SIG-M5 treated with dmso at 0.1 percent for 504 hours (cell line): ENCODE measurements around the gene TMEM271.
"Not testable (repeated sequence)": the region's sequence is repeated elsewhere in the genome, so short reads cannot be mapped to it uniquely, and the experiment has no call there.

ENCODE experiments used
- DNase-seq: peaks from one replicate; lab custom pipeline; 2025; ENCODE audit not compliant: unreplicated experiment; lab: John Stamatoyannopoulos, UW

TMEM271 gene

DNA sequence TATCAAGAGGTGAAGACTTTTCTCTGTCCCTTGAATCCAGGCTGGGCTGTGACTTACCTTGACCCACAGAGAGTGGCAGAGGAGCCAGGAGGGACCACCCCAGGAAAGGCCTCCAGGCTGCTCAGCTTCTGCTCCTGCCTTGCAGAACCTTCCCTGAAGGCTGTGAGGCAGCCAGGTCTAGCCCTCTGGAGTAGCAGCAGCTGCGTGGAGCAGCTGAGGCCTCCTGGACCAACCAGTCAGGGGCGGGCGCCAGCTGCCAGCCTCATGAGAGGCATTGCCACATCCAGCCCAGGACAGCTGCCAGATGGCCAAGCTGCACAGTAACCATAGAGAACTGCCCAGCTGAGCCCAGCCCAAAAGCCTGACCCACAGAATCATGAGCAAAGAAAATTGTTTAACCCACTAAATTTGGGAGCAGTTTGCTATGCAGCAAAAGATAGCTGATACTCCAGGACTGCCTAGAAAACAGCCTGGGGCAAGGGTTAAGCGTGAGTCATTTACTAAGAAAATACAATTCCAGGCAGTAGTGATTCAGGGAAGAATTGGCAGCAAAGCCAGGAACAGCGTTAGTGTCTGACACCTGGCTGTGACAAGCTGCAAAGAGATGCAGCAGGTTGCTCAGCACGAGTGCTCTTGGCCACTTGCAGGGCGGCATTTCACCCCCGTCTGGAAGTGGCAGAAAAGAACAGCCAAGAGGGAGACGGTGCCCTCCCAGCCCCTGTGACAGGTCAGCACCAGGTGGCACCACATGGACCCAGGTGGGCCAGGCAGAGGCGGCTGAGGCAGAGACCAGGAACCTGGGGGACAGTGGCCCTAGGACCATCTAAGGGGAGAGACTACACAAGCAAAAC lies 34.5 kb upstream of the TMEM271 start:
- DNase-seq, result no peak

DNA sequence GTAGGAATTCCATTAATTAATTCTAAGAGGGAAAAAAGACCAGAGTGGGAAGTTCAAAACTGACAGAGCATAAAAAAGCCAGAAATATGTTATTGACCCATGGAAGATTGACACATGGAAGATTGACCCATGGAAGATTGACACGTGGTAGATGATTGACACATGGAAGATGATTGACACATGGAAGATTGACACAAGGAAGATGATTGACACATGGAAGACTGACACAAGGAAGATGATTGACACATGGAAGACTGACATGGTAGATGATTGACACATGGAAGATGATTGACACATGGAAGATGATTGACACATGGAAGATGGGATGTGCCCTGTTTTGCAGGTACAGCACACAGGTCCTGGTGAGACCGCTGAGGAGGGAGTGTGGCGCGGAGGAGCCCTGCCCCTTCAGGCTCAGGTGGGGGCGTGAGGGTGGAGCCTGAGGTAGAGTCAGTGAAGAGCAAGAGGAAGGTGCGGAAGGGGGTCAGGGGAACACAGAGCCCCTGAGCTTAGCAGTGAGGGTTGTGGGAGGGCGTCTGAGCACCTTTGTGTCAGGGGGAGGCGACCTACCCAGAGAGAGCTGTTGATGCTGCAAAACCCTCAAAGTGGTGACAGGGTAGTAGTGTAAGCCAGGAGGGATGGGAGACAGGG lies 33.4 kb upstream of the TMEM271 start:
- no peak for DNase-seq

DNA sequence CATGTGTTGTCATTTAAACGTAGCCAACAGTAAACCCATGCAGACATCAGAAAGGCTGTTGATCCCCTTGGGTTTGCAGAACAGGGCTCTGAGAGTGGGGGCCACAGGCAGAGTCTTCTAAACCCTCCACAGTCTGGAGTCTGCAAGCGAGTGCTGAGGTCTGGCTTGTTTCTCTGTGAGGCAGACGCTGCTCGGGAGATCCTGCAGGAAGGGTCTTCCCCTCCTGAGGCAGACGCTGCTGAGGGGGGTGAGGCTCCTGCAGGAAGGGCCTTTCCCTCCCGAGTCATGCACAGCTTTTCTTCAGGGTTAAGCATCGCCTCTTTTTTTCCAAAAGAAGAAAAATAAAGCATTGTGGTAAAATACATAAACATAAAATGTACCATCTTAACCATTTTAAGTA lies 32.1 kb upstream of the TMEM271 start:
- DNase-seq, result no peak

DNA sequence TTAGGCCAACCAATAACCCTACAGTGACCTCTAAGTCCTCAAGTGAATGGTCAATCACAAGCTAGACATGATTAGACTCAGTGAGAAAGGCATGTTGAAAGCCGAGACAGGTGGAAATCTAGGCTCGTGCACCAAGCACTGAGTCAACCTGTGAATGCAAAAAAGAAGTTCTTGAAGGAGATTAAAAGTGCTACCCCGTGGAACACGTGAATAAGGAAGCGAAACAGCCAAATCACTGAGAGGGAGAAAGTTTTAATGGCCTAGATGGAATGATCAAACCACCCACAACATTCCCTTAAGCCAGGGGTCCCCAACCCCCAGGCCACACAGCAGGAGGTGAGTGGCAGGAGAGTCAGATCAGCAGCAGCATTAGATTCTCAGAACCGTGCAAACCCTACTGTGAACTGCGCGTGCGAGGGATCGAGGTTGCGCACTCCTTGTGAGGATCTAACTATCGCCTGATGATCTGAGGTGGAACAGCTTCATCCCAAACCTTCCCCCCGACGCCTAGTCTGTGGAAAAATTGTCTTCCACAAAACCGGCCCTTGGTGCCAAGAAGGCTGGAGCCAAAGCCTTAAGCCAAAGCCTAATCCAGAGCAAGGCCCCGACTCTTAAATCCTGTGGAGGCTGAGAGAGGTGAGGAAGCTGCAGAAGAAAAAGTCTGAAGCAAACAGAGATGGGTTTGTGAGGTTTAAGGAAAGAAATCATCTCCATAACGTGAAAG lies 29.8 kb upstream of the TMEM271 start:
- DNase-seq, result no peak

DNA sequence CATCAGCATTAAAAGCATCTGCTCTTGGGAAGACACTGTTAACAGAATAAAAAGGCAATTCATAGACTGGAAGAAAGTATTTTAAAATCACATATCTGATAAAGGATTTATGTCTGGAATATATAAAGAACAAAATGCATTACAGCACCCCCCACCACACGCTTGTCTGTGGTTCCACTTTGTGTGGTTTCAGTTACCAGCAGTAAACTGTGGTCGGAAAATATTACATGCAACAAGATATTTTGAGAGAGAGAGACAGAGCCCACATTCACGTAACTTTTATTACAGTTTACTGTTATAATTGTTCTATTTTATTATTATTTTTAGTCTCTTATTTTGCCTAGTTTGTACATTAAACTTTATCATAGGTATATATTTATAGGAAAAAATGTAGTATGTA lies 28.0 kb upstream of the TMEM271 start:
- DNase-seq, result no peak

DNA sequence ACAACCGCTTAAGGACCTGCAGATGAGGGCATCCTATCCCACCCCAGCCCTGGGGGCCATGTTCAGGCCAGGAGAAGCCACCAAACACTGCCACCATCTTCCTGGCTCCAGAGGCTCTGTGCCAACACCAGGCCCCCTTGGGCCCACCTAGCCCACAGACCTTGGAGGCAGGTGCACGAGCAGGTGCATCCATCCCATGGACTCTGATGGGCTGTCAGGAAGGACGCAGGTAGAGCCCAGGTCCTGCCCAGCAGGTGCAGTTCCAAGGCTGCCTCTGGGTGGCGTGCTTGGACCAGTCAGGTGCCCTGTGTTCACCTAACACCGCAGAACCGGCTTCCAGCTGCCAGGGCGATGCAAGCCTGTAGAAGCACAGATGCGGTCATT lies 26.5 kb upstream of the TMEM271 start:
- DNase-seq, result no peak

DNA sequence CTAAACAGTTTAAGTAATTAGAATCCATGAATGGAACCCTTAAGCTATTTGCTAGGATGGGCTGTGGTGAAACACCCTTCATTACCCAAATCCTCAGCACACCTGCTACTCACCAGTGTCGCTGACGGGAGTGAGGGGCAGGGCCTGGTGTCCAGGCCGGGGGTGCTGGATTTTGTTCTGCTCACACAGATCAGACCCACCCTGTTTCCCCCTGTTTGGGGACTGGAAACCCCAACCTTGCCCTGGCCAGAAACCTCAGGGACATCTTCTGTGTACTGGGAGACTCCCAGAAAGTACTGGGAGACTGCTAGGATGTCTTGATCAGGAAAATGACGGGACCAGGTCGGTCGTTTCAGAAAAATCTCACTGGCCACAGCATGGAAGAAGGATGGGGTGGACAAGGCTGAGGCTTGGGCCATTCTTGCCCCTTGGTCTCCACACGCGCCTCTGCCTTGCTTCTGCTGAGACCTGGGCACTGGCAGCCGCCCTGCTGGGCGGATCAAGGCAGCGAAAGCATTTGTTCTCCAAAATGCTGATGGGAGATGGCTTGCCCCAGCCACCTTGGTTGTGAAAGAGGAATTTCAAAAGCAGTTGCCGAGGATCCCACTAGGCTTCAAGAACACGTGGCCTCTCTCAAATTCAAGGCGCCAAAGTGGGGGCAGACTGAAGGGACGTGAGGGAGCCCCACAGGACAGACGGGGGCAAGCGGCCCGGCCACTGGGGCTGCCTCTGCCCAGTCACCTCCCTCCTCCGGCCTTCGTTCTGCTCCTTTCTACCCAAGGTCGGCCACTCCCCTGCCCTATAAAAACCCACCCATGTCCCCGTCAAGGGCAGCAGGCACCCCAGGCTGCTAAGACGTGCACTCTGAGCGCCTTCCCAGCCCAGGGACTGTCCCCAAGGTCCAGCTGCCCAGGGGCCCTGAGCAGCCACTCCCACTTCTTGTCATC lies 25.8 kb upstream of the TMEM271 start:
- DNase-seq, result no peak

DNA sequence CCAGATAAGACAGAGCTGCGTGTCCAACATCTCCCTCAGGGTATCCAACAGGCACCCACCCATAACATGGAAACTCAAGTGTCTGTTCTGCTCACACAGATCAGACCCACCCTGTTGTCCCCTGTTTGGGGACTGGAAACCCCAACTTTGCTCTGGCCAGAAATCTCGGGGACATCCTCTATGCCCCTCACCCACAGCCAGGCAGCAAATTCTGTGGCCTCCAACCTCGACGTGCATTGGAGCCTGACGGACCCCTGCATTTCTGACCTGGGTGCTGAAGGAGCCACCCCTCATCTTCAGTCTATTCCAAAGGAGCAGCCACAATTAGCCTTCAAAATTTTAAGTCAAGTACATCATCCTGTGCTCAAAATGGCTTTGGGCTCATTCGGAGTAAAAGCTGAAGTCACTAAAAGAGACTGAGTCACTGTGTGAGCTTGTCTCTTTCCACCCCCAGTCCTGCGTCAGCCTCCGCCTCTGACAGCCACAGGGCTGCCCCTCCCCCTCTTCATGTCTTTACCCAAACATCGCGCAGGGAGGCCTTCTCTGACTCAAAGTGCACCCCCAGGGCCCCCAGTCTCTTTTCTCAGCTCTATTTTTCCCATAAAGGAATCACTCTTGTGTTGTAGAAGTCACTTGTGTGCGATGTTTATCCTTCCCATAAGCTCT lies 24.9 kb upstream of the TMEM271 start:
- DNase-seq, result no peak

DNA sequence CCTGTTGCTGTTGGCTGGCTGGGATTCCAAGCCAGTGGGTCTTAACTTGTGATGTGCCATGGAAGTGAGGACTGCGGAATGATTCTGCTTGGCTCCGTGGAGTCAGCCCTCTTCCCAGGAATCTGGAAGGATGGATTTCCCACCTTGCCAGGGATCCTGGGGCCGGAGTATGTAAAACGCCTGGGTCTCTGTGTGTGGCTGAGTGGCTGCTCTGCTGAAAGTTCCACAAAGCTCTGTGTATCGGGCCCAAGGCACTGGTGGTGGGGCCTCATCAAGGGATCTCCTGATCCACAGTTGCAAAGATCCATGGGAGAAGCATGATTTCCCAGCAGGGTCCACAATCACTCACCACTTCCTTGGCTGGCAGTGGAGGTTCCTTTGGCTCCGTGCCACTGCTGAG lies 24.1 kb upstream of the TMEM271 start:
- no peak for DNase-seq

DNA sequence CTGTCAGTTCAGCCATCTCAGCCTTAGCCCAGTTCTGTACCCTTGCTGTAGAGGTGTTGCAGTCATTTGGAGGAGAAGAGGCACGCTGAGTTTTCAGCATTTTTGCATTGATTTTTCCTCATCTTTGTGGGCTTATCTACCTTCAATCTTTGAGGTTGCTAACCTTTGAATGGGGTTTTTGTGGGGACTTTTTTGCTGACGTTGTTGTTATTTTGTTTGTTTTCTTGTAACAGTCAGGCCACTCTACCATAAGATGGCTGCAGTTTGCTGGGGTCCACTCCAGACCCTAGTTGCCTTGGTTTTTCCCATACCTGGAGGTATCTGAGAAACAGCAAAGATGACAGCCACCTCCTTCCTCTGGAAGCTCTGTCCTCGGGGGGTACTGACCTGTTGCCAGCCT lies 22.8 kb upstream of the TMEM271 start:
- no peak for DNase-seq

DNA sequence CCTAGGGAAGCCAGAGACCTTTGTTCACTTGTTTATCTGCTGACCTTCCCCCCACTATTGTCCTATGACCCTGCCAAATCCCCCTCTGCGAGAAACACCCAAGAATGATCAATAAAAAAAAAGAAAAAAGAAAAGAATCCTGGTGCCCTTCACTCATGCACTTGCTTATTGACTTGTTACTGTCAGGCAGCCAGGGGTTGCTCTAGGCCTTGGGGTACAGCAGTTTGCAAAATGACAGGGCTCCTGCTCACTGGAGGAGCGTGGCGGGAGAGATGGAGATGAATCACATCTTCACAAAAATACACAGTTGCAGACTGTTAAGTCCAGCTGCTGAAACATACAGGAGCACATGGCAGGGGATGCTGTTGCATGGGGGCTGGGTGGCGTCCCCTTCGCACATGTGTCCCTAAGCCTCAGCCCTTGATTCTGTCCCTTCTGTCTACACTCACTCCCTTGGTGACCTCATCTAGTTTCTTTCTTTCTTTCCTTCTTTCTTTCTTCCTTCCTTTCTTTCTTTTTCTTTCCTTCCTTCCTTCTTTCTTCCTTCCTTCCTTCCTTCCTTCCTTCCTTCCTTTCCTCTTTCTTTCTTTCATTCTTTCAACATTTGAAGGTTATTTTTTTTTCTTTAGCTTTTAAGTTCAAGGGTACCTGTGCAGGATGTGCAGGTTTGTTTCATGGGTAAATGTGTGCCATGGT lies 16.9 kb upstream of the TMEM271 start:
- no peak for DNase-seq

DNA sequence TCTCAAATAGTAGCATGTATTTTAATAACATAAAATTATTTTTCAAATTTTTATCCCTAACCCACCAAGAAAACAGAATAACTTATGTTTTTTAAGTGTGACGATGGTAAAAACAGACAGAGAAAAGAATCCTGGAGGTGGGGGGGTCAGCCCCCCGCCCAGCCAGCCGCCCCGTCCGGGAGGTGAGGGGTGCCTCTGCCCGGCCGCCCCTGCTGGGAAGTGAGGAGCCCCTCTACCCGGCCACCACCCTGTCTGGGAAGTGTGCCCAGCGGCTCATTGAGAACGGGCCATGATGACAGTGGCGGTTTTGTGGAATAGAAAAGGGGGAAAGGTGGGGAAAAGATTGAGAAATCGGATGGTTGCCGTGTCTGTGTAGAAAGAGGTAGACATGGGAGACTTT lies 16.1 kb upstream of the TMEM271 start:
- DNase-seq, result not testable (repeated sequence)

DNA sequence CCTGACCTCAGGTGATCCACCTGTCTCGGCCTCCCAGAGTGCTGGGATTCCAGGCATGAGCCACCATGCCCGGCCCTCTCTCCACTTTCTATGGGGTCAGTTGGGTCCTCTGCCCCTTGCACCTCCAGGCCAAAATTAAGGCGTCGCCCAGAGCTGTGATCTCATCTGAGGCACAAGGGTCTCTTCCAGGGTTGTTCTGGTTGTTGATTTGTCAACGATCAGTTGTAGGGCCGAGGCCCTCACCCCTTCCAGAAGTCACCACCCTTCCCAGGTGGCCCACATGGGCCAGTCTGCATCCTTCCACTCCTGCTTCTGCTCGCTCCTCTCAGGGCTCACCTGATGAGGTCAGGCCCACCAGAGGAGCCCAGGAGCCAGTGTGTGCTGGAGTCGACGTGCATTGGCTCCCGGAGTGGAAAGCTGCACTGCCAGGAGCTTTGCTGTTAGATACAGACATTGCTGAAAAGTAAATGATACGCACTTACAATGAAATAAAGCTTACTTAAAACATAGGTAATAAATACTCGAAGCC lies 14.3 kb upstream of the TMEM271 start:
- no peak for DNase-seq

DNA sequence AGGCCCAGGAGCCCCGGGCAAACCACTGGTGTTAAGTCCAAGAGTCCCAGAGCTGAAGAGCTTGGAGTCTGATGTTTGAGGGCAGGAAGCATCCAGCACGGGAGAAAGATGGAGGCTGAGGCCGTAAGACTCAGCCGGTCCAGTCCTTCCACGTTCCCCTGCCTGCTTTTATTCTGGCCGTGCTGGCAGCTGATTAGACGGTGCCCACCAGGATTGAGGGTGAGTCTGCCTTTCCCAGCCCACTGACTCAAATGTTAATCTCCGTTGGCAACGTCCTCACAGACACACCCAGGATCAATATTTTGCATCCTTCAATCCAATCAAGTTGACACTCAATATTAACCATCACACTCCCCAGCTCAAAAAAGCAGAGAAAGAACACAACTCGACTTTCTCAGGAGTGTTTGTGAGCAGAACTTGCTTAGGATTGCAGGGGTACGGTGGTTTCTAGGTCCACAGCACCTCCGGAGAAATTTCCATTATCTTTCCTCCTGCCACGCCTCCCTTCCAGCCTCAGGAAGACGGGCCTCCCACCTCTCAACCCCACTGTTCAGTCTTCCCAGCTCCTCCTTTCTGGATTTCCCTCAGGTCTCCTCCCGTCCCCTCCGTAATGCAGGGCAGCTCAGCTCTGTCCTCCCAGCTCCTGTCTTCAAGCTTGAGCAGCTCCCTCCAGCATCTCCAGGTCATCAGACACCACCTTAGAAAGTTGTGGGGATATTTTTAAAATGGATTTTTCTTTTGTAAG lies 13.3 kb upstream of the TMEM271 start:
- no peak for DNase-seq

DNA sequence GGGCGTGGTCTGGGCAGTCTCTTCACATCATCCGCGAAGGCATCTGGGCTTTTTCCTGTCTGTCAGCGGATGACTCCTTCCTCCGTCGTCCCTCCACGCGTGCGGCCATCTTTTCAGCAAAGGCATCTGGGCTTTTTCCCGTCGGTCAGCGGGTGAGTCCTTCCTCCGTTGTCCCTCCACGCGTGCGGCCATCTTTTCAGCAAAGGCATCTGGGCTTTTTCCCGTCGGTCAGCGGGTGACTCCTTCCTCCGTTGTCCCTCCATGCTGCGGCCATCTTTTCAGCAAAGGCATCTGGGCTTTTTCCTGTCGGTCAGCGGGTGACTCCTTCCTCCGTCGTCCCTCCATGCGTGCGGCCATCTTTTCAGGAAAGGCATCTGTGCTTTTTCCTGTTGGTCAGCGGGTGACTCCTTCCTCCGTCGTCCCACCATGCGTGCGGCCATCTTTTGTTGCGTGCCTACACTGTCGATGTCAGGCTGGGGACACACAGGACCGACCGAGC lies 12.3 kb upstream of the TMEM271 start:
- no peak for DNase-seq

DNA sequence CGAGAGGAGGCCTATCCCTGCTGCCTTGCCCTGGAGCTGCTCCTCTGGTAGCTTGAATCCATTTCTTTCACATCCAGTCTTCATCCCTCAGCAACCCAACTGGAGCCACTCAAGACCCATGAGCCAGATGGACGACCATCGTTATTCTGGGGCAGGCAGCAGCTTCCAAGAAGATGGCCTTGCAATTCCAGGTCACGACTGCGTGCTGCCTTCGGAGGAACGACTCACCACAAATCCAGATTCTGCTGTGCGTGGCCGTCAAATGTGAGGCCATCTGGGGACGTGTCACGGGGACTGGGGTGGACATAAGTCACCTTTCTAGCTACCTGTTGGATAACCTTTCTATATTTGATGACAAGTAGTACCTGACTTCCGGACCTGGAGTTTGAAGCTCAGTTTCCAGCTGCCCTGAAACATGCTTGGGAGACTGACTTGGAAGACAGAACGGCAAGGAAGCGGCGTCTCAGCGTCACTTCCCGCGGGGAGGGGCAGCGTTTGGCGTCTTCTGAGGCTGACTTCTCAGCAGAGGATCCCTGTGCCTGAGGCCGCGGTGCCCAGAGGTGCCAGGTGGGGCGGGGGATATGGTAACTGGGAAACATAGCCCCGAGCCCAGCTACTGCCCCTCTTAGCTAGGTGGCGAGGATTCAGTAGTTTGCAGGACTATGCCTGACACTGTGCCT lies 11.7 kb upstream of the TMEM271 start:
- no peak for DNase-seq

DNA sequence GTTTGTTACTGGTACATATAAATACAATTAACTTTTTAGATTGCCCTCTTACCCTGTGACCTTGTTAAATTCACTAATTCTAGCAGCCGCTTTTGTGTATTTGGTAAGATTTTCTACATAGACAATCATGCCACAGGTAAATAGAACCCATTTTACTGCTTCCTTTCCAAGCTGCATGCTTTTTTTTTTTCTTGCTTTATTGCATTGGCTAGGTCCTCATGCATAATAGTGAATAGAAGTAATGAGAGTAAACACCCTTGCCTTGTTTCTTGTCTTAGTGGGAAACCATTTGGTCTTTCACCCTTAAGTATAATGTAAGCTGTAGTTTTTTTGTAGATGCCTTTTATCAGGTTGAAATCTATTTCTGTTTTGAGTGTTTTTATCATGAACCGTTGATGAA lies 7.7 kb upstream of the TMEM271 start:
- no peak for DNase-seq

DNA sequence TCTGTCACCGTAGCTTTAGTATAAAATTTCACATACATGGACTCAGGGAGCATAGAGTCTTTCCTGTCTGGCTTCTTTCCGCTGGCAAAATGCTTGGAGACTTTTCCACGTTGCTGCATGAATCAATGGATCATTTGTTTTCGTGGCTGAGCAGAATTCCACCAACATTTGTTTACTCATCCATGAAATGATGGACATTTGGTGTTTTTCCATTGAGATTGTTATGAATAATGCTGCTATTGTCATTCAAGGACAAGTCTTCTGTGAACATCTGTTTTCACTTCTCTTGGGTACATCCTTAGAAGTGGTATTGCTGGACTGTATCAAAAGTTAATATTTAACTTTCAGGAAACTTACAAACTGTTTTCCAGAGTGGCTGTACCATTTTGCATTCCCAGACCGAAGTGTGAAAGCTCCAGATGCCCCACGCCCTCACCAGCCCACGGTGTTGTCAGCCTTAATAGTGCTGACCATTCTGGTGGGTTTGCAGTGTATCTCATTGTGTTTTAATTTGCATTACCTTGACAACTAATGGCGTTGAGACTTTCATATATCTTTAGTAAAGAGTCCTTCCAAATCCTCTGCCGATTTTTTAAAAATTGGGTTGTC lies 5.8 kb upstream of the TMEM271 start:
- DNase-seq, result no peak
